KMS-11 (cell line): ENCODE measurements around the gene PRPF6.

ENCODE experiments used
- H2AFZ ChIP-seq: fragments of 200-600 bp; sonication (generic); 2 replicates; pipeline ENCODE4 v1.6.1; 2016; ENCODE audit warnings: antibody characterized with exemption, mixed run types, low read depth
- H3K27ac ChIP-seq: fragments of 200-600 bp; sonication (generic); 2 replicates; pipeline ENCODE4 v1.6.1; 2016; ENCODE audit warnings: mild to moderate bottlenecking, mixed run types
- H3K27me3 ChIP-seq: fragments of 200-600 bp; sonication (generic); 2 replicates; pipeline ENCODE4 v1.6.1; 2017; ENCODE audit warnings: mild to moderate bottlenecking, low read depth, mixed run types, moderate library complexity; ENCODE audit not compliant: insufficient read depth
- H3K36me3 ChIP-seq: fragments of 200-600 bp; sonication (generic); 2 replicates; pipeline ENCODE4 v1.6.1; 2017; ENCODE audit warnings: mild to moderate bottlenecking, mixed run types; ENCODE audit not compliant: insufficient read depth
- H3K4me1 ChIP-seq: fragments of 200-600 bp; sonication (generic); 2 replicates; pipeline ENCODE4 v1.6.1; 2016; ENCODE audit warnings: mild to moderate bottlenecking, low read depth, mixed run types; ENCODE audit not compliant: poor library complexity, severe bottlenecking
- H3K4me2 ChIP-seq: fragments of 200-600 bp; sonication (generic); 2 replicates; pipeline ENCODE4 v1.7.0; 2016; ENCODE audit warnings: mild to moderate bottlenecking, mixed run types
- H3K4me3 ChIP-seq: fragments of 200-600 bp; sonication (generic); IDR thresholded peaks from 2 replicates; pipeline ENCODE4 v1.6.1; 2017; ENCODE audit warnings: low read depth, low read length, mixed read lengths; ENCODE audit not compliant: insufficient read depth
- H3K79me2 ChIP-seq: fragments of 200-600 bp; sonication (generic); 2 replicates; pipeline ENCODE4 v1.6.1; 2016; ENCODE audit warnings: low read depth, mixed run types; ENCODE audit not compliant: insufficient read depth
- H3K9ac ChIP-seq: fragments of 200-600 bp; sonication (generic); 2 replicates; pipeline ENCODE4 v1.6.1; 2016; ENCODE audit warnings: mild to moderate bottlenecking, mixed run types
- H4K20me1 ChIP-seq: fragments of 200-600 bp; sonication (generic); 2 replicates; pipeline ENCODE4 v1.6.1; 2016; ENCODE audit warnings: mild to moderate bottlenecking, mixed run types; ENCODE audit not compliant: insufficient read depth
- TF ChIP-seq, protein P1 (sequence below): fragments of 200-600 bp; sonication (generic); conservative IDR thresholded peaks from 2 replicates; pipeline ENCODE4 v1.6.1; 2017; ENCODE audit warnings: low read depth, mild to moderate bottlenecking, antibody characterized with exemption, low read length, moderate library complexity, mixed read lengths

Gene PRPF6

DNA sequence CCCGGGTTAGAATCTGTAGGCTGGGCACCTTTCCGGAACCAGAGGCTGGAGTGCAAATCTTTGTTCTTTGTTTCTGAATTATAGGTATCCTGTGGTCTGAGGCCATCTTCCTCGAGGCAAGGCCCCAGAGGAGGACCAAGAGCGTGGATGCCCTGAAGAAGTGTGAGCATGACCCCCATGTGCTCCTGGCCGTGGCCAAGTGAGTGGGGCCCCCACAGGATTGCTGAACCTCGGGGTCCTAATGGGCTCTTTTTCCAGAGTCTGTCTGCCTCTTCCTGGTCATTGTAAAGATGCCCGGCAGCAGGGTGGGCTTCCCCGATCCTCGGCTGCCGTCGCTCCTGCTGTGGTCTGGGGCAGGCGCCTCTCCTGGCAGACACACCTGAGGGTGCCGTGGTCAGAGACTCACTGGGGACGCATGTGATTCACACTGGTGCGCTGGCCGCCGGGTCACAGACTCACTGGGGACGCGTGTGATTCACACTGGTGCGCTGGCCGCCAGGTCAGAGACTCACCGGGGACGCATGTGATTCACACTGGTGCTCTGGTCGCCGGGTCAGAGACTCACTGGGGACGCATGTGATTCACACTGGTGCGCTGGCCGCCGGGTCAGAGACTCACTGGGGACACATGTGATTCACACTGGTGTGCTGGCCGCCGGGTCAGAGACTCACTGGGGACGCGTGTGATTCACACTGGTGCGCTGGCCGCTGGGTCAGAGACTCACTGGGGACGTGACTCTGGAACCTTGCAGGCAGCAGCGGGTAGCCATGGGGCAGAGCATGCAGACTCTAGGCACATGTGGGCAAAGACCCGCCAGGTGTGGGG, 48.6 kb downstream of the PRPF6 start:
- no peaks in the 10 kb centered on the region; the same call in 1 of the 2 replicates for H3K36me3 ChIP-seq

DNA sequence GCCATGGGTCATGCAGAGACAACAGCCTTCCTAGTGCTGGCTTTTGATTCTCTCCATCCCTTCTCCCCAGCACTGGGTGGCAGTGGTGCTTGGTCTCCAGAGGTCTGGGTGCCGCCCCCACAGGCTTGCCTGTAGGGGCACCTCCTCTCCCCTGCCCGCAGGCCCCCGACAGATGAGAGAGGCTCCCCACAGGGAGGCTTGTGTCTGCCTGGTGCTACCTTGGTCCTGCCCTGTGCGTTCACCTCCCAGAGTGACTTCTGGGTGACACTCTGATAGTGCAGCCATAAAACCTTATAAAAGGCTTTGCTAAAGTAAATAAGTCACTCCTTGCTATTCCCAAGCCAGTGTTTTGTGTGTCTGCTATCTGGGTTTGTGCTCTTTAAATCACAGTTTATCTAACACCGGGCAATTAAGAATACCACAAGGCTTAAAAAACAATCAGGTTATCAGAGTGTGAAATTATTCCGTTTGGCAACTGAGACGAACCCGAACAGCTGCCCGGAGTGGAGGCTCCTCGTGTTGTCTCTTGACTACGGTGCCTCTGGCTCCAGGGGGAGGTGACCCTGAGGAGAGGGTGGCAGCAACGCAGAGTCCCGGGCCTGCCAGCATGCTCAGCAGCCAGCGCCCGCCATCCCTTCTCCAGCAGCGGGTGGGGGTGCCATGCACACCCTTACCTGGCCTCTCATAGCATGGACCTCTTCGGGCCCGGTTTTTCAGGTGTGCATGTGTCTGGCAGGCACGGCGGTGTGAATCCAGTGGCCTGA, 49.6 kb downstream of the PRPF6 start:
- Histone ChIP-seq H4K20me1 (no peaks in the 10 kb centered on the region), H3K27me3 (no peaks in the 10 kb centered on the region), H3K9ac (no peak overlapping the region), H3K79me2 (no peaks in the 10 kb centered on the region), H2AFZ (no peak overlapping the region), H3K36me3 (no peaks in the 10 kb centered on the region; the same call in 1 of the 2 replicates), H3K4me3 (no peak overlapping the region), H3K27ac (no peak overlapping the region), H3K4me1 (no peaks in the 10 kb centered on the region), H3K4me2 (no peak overlapping the region)
- TF ChIP-seq, protein P1, sequence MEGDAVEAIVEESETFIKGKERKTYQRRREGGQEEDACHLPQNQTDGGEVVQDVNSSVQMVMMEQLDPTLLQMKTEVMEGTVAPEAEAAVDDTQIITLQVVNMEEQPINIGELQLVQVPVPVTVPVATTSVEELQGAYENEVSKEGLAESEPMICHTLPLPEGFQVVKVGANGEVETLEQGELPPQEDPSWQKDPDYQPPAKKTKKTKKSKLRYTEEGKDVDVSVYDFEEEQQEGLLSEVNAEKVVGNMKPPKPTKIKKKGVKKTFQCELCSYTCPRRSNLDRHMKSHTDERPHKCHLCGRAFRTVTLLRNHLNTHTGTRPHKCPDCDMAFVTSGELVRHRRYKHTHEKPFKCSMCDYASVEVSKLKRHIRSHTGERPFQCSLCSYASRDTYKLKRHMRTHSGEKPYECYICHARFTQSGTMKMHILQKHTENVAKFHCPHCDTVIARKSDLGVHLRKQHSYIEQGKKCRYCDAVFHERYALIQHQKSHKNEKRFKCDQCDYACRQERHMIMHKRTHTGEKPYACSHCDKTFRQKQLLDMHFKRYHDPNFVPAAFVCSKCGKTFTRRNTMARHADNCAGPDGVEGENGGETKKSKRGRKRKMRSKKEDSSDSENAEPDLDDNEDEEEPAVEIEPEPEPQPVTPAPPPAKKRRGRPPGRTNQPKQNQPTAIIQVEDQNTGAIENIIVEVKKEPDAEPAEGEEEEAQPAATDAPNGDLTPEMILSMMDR = no peak

More for the DNA sequence above, 48.6 kb downstream of the PRPF6 start:
- Histone ChIP-seq H4K20me1 (no peaks in the 10 kb centered on the region), H3K27ac (no peak overlapping the region), H3K27me3 (no peaks in the 10 kb centered on the region), H3K4me2 (no peak overlapping the region), H3K79me2 (no peaks in the 10 kb centered on the region), H2AFZ (no peak overlapping the region), H3K9ac (no peak overlapping the region), H3K4me1 (no peaks in the 10 kb centered on the region), H3K4me3 (no peak overlapping the region)
- TF ChIP-seq, protein P1 = no peak

DNA sequence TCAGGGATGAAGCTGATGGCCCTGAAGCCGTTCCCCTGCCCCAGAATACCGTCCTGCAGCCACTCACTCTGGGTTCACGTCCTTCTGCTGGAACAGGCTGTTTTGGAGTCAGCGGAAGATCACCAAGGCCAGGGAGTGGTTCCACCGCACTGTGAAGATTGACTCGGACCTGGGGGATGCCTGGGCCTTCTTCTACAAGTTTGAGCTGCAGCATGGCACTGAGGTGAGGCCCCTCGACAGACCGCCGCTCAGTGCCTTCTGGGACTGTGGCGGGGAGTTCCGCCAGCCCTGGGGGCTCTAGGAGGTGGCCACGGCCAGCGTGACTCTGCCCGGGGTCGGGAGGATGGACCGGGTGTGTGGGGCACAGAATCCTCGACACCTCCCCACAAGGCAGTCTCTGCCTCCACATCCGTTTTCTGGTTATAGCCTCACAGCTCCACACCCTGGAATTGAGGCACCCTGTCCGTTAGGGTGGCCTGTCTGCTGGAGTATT, 50.9 kb downstream of the PRPF6 start:
- Histone ChIP-seq H4K20me1 (no peaks in the 10 kb centered on the region), H3K79me2 (no peaks in the 10 kb centered on the region), H3K36me3 (no peaks in the 10 kb centered on the region; the same call in 1 of the 2 replicates)

More for the DNA sequence above, 50.9 kb downstream of the PRPF6 start:
- Histone ChIP-seq H3K4me3 (no peak overlapping the region), H3K4me1 (peaks cover 6% of the 10 kb centered on the region), H3K27me3 (peaks cover 5% of the 10 kb centered on the region; the same call in 1 of the 2 replicates), H2AFZ (no peak overlapping the region), H3K27ac (no peak overlapping the region), H3K9ac (no peak overlapping the region), H3K4me2 (no peak overlapping the region)
- TF ChIP-seq, protein P1 = no peak
